B cell (primary cell): ENCODE data around the gene RGS10. TPM values are rescaled to one million over a fixed set of nuclear protein-coding genes. Genes with fewer than 3 reads are reported as not detected.

Experiments used
- ATAC-seq: fragments of 200-7000 bp; cut with Tn5 transposase; one replicate; pipeline ENCODE4 v1.10.0; 2021; ENCODE audit warnings: low read depth, mild to moderate bottlenecking, moderate number of reproducible peaks, moderate library complexity
- CTCF ChIA-PET: fragments of 350-600 bp; sonication (Branson Sonifier 250); formaldehyde crosslinking; loops from one replicate; lab custom pipeline; 2021; ENCODE audit warnings: antibody characterized with exemption, inconsistent platforms; lab: Charles Lee
- POLR2A ChIA-PET: fragments of 350-600 bp; sonication (Branson Sonifier 250); formaldehyde crosslinking; loops from one replicate; lab custom pipeline; 2021; ENCODE audit warnings: antibody characterized with exemption; lab: Charles Lee
- DNase-seq: peaks from one replicate; pipeline ENCODE4 v3.0.0; 2013
- H2AFZ ChIP-seq: 2 replicates; pipeline ENCODE4 v1.6.1; 2012; ENCODE audit warnings: mild to moderate bottlenecking, low read depth, low read length; ENCODE audit not compliant: insufficient read depth, poor library complexity, severe bottlenecking
- H3K27ac ChIP-seq, 2 donors: 1 replicate in 1 of 2; 2 replicates in 1 of 2; pipeline ENCODE4 v1.5.1; 2012 to 2013; ENCODE audit warnings: low read length in 2 of 2, mild to moderate bottlenecking in 2 of 2, moderate library complexity in 1 of 2
- H3K27me3 ChIP-seq, 4 experiments: fragments of 200-600 bp in 1 of 4; sonication (generic) in 1 of 4; replicated peaks in 1 of 4; 1 replicate in 2 of 4; 2 replicates in 2 of 4; pipeline versions ENCODE4 v1.6.1 to v1.7.0; 2013 to 2016; ENCODE audit warnings: low read length in 3 of 4, mild to moderate bottlenecking in 2 of 4, mixed read lengths in 1 of 4, moderate library complexity in 1 of 4; ENCODE audit not compliant: insufficient read depth in 4 of 4, control insufficient read depth in 3 of 4; ENCODE audit errors: control extremely low read depth in 1 of 4
- H3K36me3 ChIP-seq, 2 experiments: replicated peaks in 1 of 2; 1 replicate in 1 of 2; 2 replicates in 1 of 2; pipeline versions ENCODE4 v1.6.1 to v1.7.1; 2013; ENCODE audit warnings: low read length in 1 of 2; ENCODE audit not compliant: insufficient read depth in 2 of 2, control insufficient read depth in 1 of 2; ENCODE audit errors: control extremely low read depth in 1 of 2, extremely low read depth in 1 of 2
- H3K4me1 ChIP-seq, 2 donors: fragments of 200-600 bp in 1 of 2; sonication (generic) in 1 of 2; 1 replicate in 1 of 2; 2 replicates in 1 of 2; pipeline versions ENCODE4 v1.5.1 to v1.6.1; 2013 to 2017; ENCODE audit warnings: low read length in 2 of 2; ENCODE audit not compliant: control insufficient read depth in 2 of 2, insufficient read depth in 2 of 2
- H3K4me2 ChIP-seq: replicated peaks from 2 replicates; pipeline ENCODE3; 2012; ENCODE audit warnings: mild to moderate bottlenecking, low read depth, low read length; ENCODE audit not compliant: poor library complexity, severe bottlenecking
- H3K4me3 ChIP-seq, 5 experiments: fragments of 200-600 bp in 1 of 5; sonication (generic) in 1 of 5; 1 replicate in 3 of 5; 2 replicates in 2 of 5; pipeline versions ENCODE4 v1.5.1 to v1.7.0; 2011 to 2016; ENCODE audit warnings: low read length in 4 of 5, mild to moderate bottlenecking in 4 of 5, low read depth in 2 of 5, control low read depth in 1 of 5, moderate library complexity in 1 of 5; ENCODE audit not compliant: insufficient read depth in 1 of 5; ENCODE audit errors: control extremely low read depth in 1 of 5, extremely low read depth in 1 of 5
- H3K79me2 ChIP-seq: fragments of 200-600 bp; sonication (generic); one replicate; pipeline ENCODE4 v1.6.0; 2016; ENCODE audit warnings: low read length; ENCODE audit not compliant: control insufficient read depth, insufficient read depth
- H3K9ac ChIP-seq: fragments of 200-600 bp; sonication (generic); 2 replicates; pipeline ENCODE4 v1.6.1; 2017; ENCODE audit warnings: mild to moderate bottlenecking, low read length, moderate library complexity
- H3K9me3 ChIP-seq, 3 donors: one replicate each; pipeline versions ENCODE4 v1.6.1 to v1.7.1; 2013; ENCODE audit warnings: low read length in 2 of 3; ENCODE audit not compliant: control insufficient read depth in 2 of 3, insufficient read depth in 1 of 3; ENCODE audit errors: control extremely low read depth in 1 of 3
- H4K20me1 ChIP-seq: 2 replicates; pipeline ENCODE4 v1.6.0; 2012; ENCODE audit warnings: mild to moderate bottlenecking, low read length; ENCODE audit not compliant: insufficient read depth, control insufficient read depth, poor library complexity, severe bottlenecking
- H3K27ac Mint-ChIP-seq: one replicate; pipeline ENCODE4 v1.8.0; 2021; ENCODE audit warnings: mixed read lengths
- H3K27me3 Mint-ChIP-seq: one replicate; pipeline ENCODE4 v1.8.0; 2021; ENCODE audit warnings: mixed read lengths
- H3K4me1 Mint-ChIP-seq: one replicate; pipeline ENCODE4 v1.8.0; 2021; ENCODE audit warnings: mixed read lengths
- H3K4me3 Mint-ChIP-seq: one replicate; pipeline ENCODE4 v1.8.0; 2021; ENCODE audit warnings: mixed read lengths
- H3K9me3 Mint-ChIP-seq: one replicate; pipeline ENCODE4 v1.8.0; 2022; ENCODE audit warnings: mixed read lengths; ENCODE audit not compliant: insufficient read depth
- CTCF ChIP-seq: fragments of 200-600 bp; IDR thresholded peaks from one replicate; pipeline ENCODE4 v1.8.0; 2022; ENCODE audit warnings: antibody characterized with exemption, mild to moderate bottlenecking
- EZH2 ChIP-seq: IDR thresholded peaks from 2 replicates; pipeline ENCODE4 v1.6.1; 2012; ENCODE audit warnings: borderline replicate concordance, low read depth, mild to moderate bottlenecking, moderate library complexity, low read length; ENCODE audit not compliant: insufficient read depth, poor library complexity, severe bottlenecking
- WGBS: methylation state at CpG from one replicate; pipeline ENCODE4 v1.1.5; 2013; ENCODE audit warnings: missing lambda C conversion rate; ENCODE audit not compliant: insufficient coverage; 5-methylcytosine and 5-hydroxymethylcytosine counted together
- intact Hi-C: fragments of 100-400 bp; cut with micrococcal nuclease; formaldehyde crosslinking; loops from one replicate; pipeline ENCODE4 v1.10.0; 2022
- polyA plus RNA-seq: library from polyadenylated mRNA; depleted of rRNA; stranded (reverse); fragments of >200 nt; gene quantifications from 2 replicates; pipeline ENCODE4 v1.2.3, GENCODE V29; 2012
- total RNA-seq, 2 donors: library from RNA; stranded (reverse); fragments of 120-200 nt in 1 of 2; gene quantifications; 1 replicate in 1 of 2; 2 replicates in 1 of 2; pipeline versions ENCODE4 v1.2.3 to v1.2.4, GENCODE V29; 2013 to 2022

Gene RGS10
- total and polyA plus RNA-seq, 2 donors (not counting 1 experiment from before 2014, with no cell fraction given): 10.9 to 20.3 TPM

- DNase-seq (no peak), ATAC-seq (no peak)
- H3K9me3 Mint-ChIP-seq: no peaks in the 10 kb centered on the region
- H3K27ac ChIP-seq: no peak overlapping the region
- no peak overlapping the region for H2AFZ ChIP-seq
- peaks cover 0 to 2% of the 10 kb centered on the region in 2 donors for H3K4me1 ChIP-seq
- no peaks in the 10 kb centered on the region for H3K27me3 ChIP-seq
- H3K4me2 ChIP-seq: no peak overlapping the region
- H4K20me1 ChIP-seq: no peaks in the 10 kb centered on the region
- TF ChIP-seq EZH2: no peak
- no peak for TF ChIP-seq CTCF
- no peak overlapping the region for H3K4me3 ChIP-seq
- H3K27ac Mint-ChIP-seq: no peak overlapping the region
- H3K4me3 Mint-ChIP-seq: no peak overlapping the region
- H3K9me3 ChIP-seq: no peaks in the 10 kb centered on the region
- no peak overlapping the region for H3K9ac ChIP-seq
- H3K79me2 ChIP-seq: peaks cover 4% of the 10 kb centered on the region
- POLR2A ChIA-PET: interaction anchor here (0.6 kb wide), 1 partner anchor 9 kb away, joined by 5 read pairs; no protein-coding TSS in a partner anchor
- peaks cover 3% of the 10 kb centered on the region for H3K4me1 Mint-ChIP-seq
- H3K27me3 Mint-ChIP-seq: no peaks in the 10 kb centered on the region
- CTCF ChIA-PET: interaction anchor here (1.2 kb wide), 1 partner anchor 9 kb away, joined by 3 read pairs; no protein-coding TSS in a partner anchor
- intact Hi-C loops: no loop called here
- 97% methylated on average over 15 of the region's 19 CpGs for WGBS
- H3K36me3 ChIP-seq: peaks cover 0 to 16% of the 10 kb centered on the region in 2 experiments
Measured at GRCh38 chr10:119523895-119524719, 18.4 kb downstream of the RGS10 start.

GRCh38 chr10:119522747-119523426, 19.6 kb downstream of the RGS10 start:
- no peak overlapping the region for H2AFZ ChIP-seq
- H3K27me3 ChIP-seq: no peaks in the 10 kb centered on the region
- H3K36me3 ChIP-seq: peaks cover 0 to 16% of the 10 kb centered on the region in 2 experiments
- no peaks in the 10 kb centered on the region for H3K79me2 ChIP-seq
- no peak overlapping the region for H3K4me3 ChIP-seq
- no peak overlapping the region for H3K4me2 ChIP-seq
- H3K4me3 Mint-ChIP-seq: no peak overlapping the region
- ATAC-seq (no peak), DNase-seq (no peak)
- H4K20me1 ChIP-seq: no peaks in the 10 kb centered on the region
- WGBS: 98% methylated on average over 7 of the region's 11 CpGs
- no peaks in the 10 kb centered on the region for H3K9me3 ChIP-seq
- no peak for TF ChIP-seq EZH2
- H3K27ac Mint-ChIP-seq: no peak overlapping the region
- peaks cover 8 to 14% of the 10 kb centered on the region in 2 donors for H3K4me1 ChIP-seq
- peaks cover 14% of the 10 kb centered on the region for H3K4me1 Mint-ChIP-seq
- intact Hi-C loops: no loop called here
- no peaks in the 10 kb centered on the region for H3K9me3 Mint-ChIP-seq
- ChIA-PET CTCF (no interaction called here), POLR2A (no interaction called here)
- no peaks in the 10 kb centered on the region for H3K27me3 Mint-ChIP-seq
- H3K9ac ChIP-seq: no peak overlapping the region
- H3K27ac ChIP-seq: no peak overlapping the region
